Trophoblast cell (in vitro differentiated cells and primary cell): Measurements from ENCODE around the gene SNX24.
A peak's percentile ranks its signal among the peaks of the same experiment; 100 is the strongest.

ENCODE experiments used
- DNase-seq, 2 donors: peaks; one replicate each; pipeline ENCODE4 v3.0.0-alpha.2; 2016
- H2AFZ ChIP-seq: 2 replicates; pipeline ENCODE4 v1.6.1; 2013; ENCODE audit warnings: low read length, moderate library complexity, mild to moderate bottlenecking; ENCODE audit not compliant: insufficient read depth, poor library complexity
- H2AK5ac ChIP-seq: 2 replicates; pipeline ENCODE4 v1.6.1; 2013; ENCODE audit warnings: mild to moderate bottlenecking, low read length
- H2BK120ac ChIP-seq: 2 replicates; pipeline ENCODE4 v1.6.1; 2013; ENCODE audit warnings: low read length, mild to moderate bottlenecking, moderate library complexity; ENCODE audit not compliant: insufficient read depth, poor library complexity
- H2BK12ac ChIP-seq: 2 replicates; pipeline ENCODE4 v1.6.1; 2013; ENCODE audit warnings: mild to moderate bottlenecking, low read length, moderate library complexity
- H2BK5ac ChIP-seq: 2 replicates; pipeline ENCODE4 v1.6.1; 2013; ENCODE audit warnings: low read length, low read depth, moderate library complexity, mild to moderate bottlenecking; ENCODE audit not compliant: poor library complexity
- H3K14ac ChIP-seq: 2 replicates; pipeline ENCODE4 v1.6.1; 2013; ENCODE audit warnings: mild to moderate bottlenecking, low read length
- H3K18ac ChIP-seq: 2 replicates; pipeline ENCODE4 v1.6.1; 2013; ENCODE audit warnings: mild to moderate bottlenecking, low read length
- H3K23ac ChIP-seq: 2 replicates; pipeline ENCODE4 v1.6.1; 2013; ENCODE audit warnings: low read length
- H3K27ac ChIP-seq: 2 replicates; pipeline ENCODE4 v1.5.1; 2013; ENCODE audit warnings: low read depth, mild to moderate bottlenecking, inconsistent platforms, low read length, moderate library complexity
- H3K27me3 ChIP-seq: 2 replicates; pipeline ENCODE4 v1.6.1; 2013; ENCODE audit warnings: inconsistent platforms, mild to moderate bottlenecking, low read length, moderate library complexity; ENCODE audit not compliant: insufficient read depth
- H3K36me3 ChIP-seq, 2 experiments: 1 replicate in 1 of 2; 2 replicates in 1 of 2; pipeline ENCODE4 v1.6.1; 2013; ENCODE audit warnings: low read length in 2 of 2, mild to moderate bottlenecking in 2 of 2, moderate library complexity in 1 of 2; ENCODE audit not compliant: insufficient read depth in 2 of 2, control insufficient read depth in 1 of 2
- H3K4ac ChIP-seq: 2 replicates; pipeline ENCODE4 v1.6.1; 2013; ENCODE audit warnings: low read depth, mild to moderate bottlenecking, low read length, moderate library complexity
- H3K4me1 ChIP-seq, 2 experiments: 1 replicate in 1 of 2; 2 replicates in 1 of 2; pipeline ENCODE4 v1.6.1; 2013; ENCODE audit warnings: low read length in 2 of 2, mild to moderate bottlenecking in 2 of 2, moderate library complexity in 1 of 2; ENCODE audit not compliant: insufficient read depth in 2 of 2, control insufficient read depth in 1 of 2
- H3K4me2 ChIP-seq: 2 replicates; pipeline ENCODE4 v1.6.1; 2013; ENCODE audit warnings: inconsistent platforms, mild to moderate bottlenecking, low read length, moderate library complexity
- H3K4me3 ChIP-seq: 2 replicates; pipeline ENCODE4 v1.5.1; 2013; ENCODE audit warnings: mild to moderate bottlenecking, low read depth, low read length, inconsistent platforms
- H3K79me1 ChIP-seq: one replicate; pipeline ENCODE4 v1.6.1; 2013; ENCODE audit warnings: low read length
- H3K79me2 ChIP-seq: 2 replicates; pipeline ENCODE4 v1.6.1; 2013; ENCODE audit warnings: low read length, mild to moderate bottlenecking; ENCODE audit not compliant: control insufficient read depth, insufficient read depth, poor library complexity
- H3K9ac ChIP-seq: 2 replicates; pipeline ENCODE4 v1.6.1; 2013; ENCODE audit warnings: mild to moderate bottlenecking, low read length
- H3K9me3 ChIP-seq: 2 replicates; pipeline ENCODE4 v1.6.1; 2013; ENCODE audit warnings: low read depth, mild to moderate bottlenecking, control low read depth, inconsistent platforms, low read length; ENCODE audit not compliant: insufficient read depth
- H4K12ac ChIP-seq: 2 replicates; pipeline ENCODE4 v1.6.1; 2013; ENCODE audit warnings: low read depth, mild to moderate bottlenecking, low read length, moderate library complexity
- H4K8ac ChIP-seq: 2 replicates; pipeline ENCODE4 v1.6.1; 2013; ENCODE audit warnings: low read depth, mild to moderate bottlenecking, low read length, moderate library complexity
- H4K91ac ChIP-seq: one replicate; pipeline ENCODE4 v1.6.1; 2013; ENCODE audit warnings: low read depth, mild to moderate bottlenecking, low read length, moderate library complexity
- WGBS: extraction: QIAGEN DNeasy Blood & Tissue Kit; methylation state at CpG from one replicate; pipeline ENCODE4 v1.1.7; 2013; ENCODE audit warnings: missing lambda C conversion rate; ENCODE audit not compliant: insufficient read length, insufficient coverage; ENCODE audit errors: extremely low coverage; 5-methylcytosine and 5-hydroxymethylcytosine counted together

The SNX24 gene

DNA sequence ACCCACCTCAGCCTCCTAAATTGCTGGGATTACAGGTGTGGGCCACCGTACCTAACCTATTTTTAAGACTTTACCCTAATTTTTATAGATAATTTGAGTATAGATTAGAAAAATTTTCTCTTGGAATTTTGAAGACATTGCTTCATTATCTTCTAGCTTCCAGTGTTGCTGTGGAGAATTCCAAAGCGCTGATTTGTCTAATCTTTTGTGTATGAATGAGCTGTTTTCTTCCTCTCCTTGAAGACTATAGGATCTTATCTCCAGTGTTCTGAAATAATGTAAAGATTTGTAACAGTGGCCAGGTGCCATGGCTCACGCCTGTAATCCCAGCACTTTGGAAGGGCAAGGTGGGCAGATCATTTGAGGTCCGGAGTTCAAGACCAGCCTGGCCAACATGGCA, 5.7 kb upstream of the SNX24 start:
- Histone ChIP-seq H3K9ac (no peak overlapping the region), H3K4ac (no peak overlapping the region), H3K14ac (no peak overlapping the region), H2BK120ac (no peak overlapping the region), H3K4me2 (no peak overlapping the region), H3K4me3 (no peak overlapping the region), H3K36me3 (peaks cover 0 to 1% of the 10 kb centered on the region in 2 experiments), H2AFZ (no peak overlapping the region), H3K27ac (no peak overlapping the region), H3K23ac (no peak overlapping the region), H2BK12ac (no peak overlapping the region), H4K12ac (no peak overlapping the region), H3K79me1 (peaks cover 4% of the 10 kb centered on the region), H4K91ac (no peak overlapping the region), H4K8ac (no peak overlapping the region), H3K79me2 (peaks cover under 1% of the 10 kb centered on the region), H3K4me1 (peaks cover 6% of the 10 kb centered on the region in 2 experiments), H2AK5ac (no peak overlapping the region), H3K9me3 (no peaks in the 10 kb centered on the region), H2BK5ac (peak overlapping the region; percentile 31), H3K18ac (no peak overlapping the region), H3K27me3 (no peaks in the 10 kb centered on the region)
- peak; percentile 57 to 87 for DNase-seq
- WGBS: no CpG with 5 or more reads among the region's 4 CpGs

DNA sequence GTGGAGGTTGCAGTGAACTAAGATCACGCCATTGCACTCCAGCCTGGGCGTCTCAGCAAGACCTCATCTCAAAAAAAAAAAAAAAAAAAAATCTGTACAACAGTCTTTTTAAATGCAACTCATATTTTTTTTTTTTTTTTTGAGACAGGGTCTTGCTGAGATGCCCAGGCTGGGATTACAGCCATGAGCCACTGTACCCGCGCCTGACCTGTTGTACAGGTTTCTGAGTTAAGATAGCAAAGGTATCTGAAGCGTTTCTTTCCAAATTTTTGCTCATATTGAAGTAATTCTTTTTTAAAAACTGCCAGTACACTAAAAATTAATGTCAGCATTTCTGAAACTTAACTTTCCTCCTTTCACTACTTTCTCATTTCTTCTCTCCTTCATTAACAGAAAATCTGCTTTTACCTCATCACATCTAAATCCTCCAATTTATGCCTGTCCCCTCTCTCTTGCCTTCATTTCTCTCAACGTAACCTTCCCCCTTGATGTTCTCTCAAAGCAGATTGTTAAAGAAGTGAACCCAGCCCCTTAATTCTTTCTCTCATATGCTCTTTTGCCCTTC, 3.3 kb upstream of the SNX24 start:
- Histone ChIP-seq H3K4me2 (no peak overlapping the region), H3K18ac (no peak overlapping the region), H3K79me1 (peaks cover 16% of the 10 kb centered on the region), H3K4me1 (peaks cover 8% of the 10 kb centered on the region in 2 experiments), H2BK12ac (no peak overlapping the region), H2AK5ac (no peak overlapping the region), H3K9me3 (no peaks in the 10 kb centered on the region), H3K79me2 (peaks cover 9% of the 10 kb centered on the region), H3K4me3 (no peak overlapping the region), H4K12ac (no peak overlapping the region), H3K9ac (no peak overlapping the region), H3K4ac (no peak overlapping the region), H2AFZ (no peak overlapping the region), H3K27me3 (no peaks in the 10 kb centered on the region), H4K8ac (no peak overlapping the region), H3K23ac (no peak overlapping the region), H3K14ac (no peak overlapping the region), H3K27ac (no peak overlapping the region), H4K91ac (no peak overlapping the region), H3K36me3 (peaks cover 0 to 1% of the 10 kb centered on the region in 2 experiments), H2BK5ac (no peak overlapping the region), H2BK120ac (no peak overlapping the region)
- peak; percentile 77 to 91 for DNase-seq
- WGBS: no CpG with 5 or more reads among the region's 6 CpGs

DNA sequence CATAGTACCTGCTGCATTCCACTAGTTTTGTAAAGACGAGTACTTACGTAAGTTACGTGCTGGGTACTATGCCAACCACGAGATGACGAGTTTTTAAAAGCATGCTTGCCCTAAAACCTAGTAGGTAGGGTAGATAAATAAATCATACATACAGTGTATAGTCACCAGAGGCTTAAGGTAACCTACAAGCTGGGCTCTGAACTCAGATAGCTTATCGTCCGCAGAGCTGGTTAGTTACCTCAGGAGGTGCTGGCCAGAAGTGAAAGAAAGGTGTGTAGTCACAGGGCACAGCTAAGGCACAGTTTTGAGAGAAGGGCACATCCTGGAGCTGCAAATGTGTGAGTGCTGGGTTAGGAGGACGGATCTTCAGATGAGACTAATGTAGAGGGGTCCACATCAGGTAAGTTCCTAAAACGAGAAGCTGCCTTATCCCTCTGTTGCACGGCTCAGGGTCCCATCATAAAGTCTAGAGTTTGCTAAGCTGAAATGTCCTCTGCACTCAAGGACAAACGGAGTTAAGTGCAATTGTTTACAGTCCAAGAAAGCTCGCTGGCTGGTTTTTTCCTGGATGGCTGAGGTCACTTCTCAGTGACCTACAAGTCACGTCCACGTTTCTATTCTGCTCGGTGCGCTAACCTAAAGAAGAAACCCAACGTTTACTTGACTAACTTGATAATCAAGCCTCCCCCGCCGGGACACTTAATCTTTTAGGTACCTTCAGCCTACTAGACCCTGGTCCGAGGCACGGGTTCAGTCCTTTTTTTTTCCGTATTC, 1.1 kb upstream of the SNX24 start:
- Histone ChIP-seq H4K91ac (peak overlapping the region; percentile 99), H3K9me3 (no peaks in the 10 kb centered on the region), H2AK5ac (peak overlapping the region; percentile 73), H3K36me3 (peaks cover 0 to 1% of the 10 kb centered on the region in 2 experiments), H2BK12ac (peak overlapping the region; percentile 82), H4K12ac (peak overlapping the region; percentile 73), H2AFZ (peak overlapping the region; percentile 92), H3K14ac (peak overlapping the region; percentile 79), H3K27ac (peak overlapping the region; percentile 98), H2BK5ac (peak overlapping the region; percentile 88), H3K18ac (peak overlapping the region; percentile 88), H3K4me2 (peak overlapping the region; percentile 68), H3K79me2 (peaks cover 9% of the 10 kb centered on the region), H2BK120ac (peak overlapping the region; percentile 94), H3K4me1 (peaks cover 11% of the 10 kb centered on the region in 2 experiments), H3K79me1 (peaks cover 27% of the 10 kb centered on the region), H3K9ac (no peak overlapping the region), H3K27me3 (no peaks in the 10 kb centered on the region), H3K4ac (no peak overlapping the region), H3K23ac (no peak overlapping the region), H3K4me3 (no peak overlapping the region), H4K8ac (peak overlapping the region; percentile 92)
- WGBS: no CpG with 5 or more reads among the region's 22 CpGs
- peak; percentile 90 to 96 for DNase-seq

DNA sequence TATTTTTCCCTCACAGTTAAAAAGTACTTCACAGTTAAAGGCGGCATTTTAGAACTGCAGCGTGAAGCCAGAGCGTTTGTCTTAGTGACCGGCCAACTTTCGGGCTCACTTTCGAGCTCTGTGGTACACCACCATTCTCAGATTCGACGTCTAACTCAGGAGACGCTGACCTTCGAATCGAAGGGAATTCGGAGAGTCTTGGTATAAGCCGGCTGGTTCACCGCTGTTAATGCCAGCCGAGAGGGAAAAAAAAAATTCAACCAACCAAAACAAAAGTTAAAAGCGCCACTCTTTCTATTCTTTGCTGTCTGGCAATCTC, 544 bp upstream of the SNX24 start:
- no CpG with 5 or more reads among the region's 16 CpGs for WGBS
- peak overlapping the region; percentile 68 for H3K4me2 ChIP-seq
- DNase-seq: no peak

More for the DNA sequence above, 544 bp upstream of the SNX24 start:
- peak overlapping the region; percentile 92 for H2AFZ ChIP-seq
- H4K12ac ChIP-seq: peak overlapping the region; percentile 89
- peak overlapping the region; percentile 98 for H3K27ac ChIP-seq
- H3K9ac ChIP-seq: peak overlapping the region; percentile 30
- peak overlapping the region; percentile 92 for H4K8ac ChIP-seq
- no peaks in the 10 kb centered on the region for H3K9me3 ChIP-seq
- no peaks in the 10 kb centered on the region for H3K27me3 ChIP-seq
- peak overlapping the region; percentile 79 for H3K14ac ChIP-seq
- H3K4me1 ChIP-seq: peaks cover 11% of the 10 kb centered on the region in 2 experiments
- H3K23ac ChIP-seq: no peak overlapping the region
- H4K91ac ChIP-seq: peak overlapping the region; percentile 99
- peaks cover 9% of the 10 kb centered on the region for H3K79me2 ChIP-seq
- H3K79me1 ChIP-seq: peaks cover 27% of the 10 kb centered on the region
- H3K18ac ChIP-seq: peak overlapping the region; percentile 88
- peaks cover 0 to under 1% of the 10 kb centered on the region in 2 experiments for H3K36me3 ChIP-seq
- H3K4me3 ChIP-seq: peak overlapping the region; percentile 97
- H3K4ac ChIP-seq: peak overlapping the region; percentile 81
- peak overlapping the region; percentile 82 for H2BK12ac ChIP-seq
- peak overlapping the region; percentile 94 for H2BK120ac ChIP-seq
- peak overlapping the region; percentile 50 for H2AK5ac ChIP-seq
- H2BK5ac ChIP-seq: peak overlapping the region; percentile 88
